ENCODE results near the gene STRAP. TPM values are rescaled to one million over a fixed set of nuclear protein-coding genes. Genes with fewer than 3 reads are reported as not detected.

The STRAP gene
- total RNA-seq, 1 donor = 69.5 TPM

DNA sequence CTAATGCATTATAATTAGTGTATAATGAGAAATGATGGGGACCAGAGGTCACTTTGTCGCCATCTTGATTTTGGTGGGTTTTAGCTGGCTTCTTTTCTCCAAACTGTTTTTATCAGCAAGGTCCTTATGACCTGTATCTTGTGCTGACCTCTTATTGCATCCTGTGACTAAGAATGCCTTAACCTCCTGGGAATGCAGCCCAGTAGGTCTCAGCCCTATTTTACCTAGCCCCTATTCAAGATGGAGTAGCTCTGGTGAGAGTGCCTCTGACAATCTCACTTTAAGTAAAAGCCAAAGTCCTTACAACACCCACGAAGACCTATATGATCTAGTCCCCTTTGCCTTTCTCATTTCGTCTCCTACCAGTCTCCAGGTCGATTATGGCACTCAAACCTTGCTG lies 28.3 kb upstream of the STRAP start:
- Histone ChIP-seq H3K4me2 (ENCODE audit: insufficient read depth, low read length) (no peak overlapping the region), H3K4me1 (ENCODE audit: insufficient read depth, low read length) (peaks cover 20% of the 10 kb centered on the region), H4K20me1 (ENCODE audit: insufficient read depth, low read length) (no peaks in the 10 kb centered on the region), H3K27ac (ENCODE audit: low read depth, low read length) (no peak overlapping the region), H2AFZ (ENCODE audit: low read length) (no peak overlapping the region), H3K27me3 (ENCODE audit: insufficient read depth, low read length) (no peaks in the 10 kb centered on the region), H3K79me2 (ENCODE audit: insufficient read depth, low read length) (no peaks in the 10 kb centered on the region), H3K4me3 (ENCODE audit: insufficient read depth, low read length) (no peak overlapping the region), H3K9me3 (ENCODE audit: low read depth, low read length) (no peaks in the 10 kb centered on the region), H3K36me3 (ENCODE audit: insufficient read depth, low read length) (no peaks in the 10 kb centered on the region)
- TF ChIP-seq, protein P1, sequence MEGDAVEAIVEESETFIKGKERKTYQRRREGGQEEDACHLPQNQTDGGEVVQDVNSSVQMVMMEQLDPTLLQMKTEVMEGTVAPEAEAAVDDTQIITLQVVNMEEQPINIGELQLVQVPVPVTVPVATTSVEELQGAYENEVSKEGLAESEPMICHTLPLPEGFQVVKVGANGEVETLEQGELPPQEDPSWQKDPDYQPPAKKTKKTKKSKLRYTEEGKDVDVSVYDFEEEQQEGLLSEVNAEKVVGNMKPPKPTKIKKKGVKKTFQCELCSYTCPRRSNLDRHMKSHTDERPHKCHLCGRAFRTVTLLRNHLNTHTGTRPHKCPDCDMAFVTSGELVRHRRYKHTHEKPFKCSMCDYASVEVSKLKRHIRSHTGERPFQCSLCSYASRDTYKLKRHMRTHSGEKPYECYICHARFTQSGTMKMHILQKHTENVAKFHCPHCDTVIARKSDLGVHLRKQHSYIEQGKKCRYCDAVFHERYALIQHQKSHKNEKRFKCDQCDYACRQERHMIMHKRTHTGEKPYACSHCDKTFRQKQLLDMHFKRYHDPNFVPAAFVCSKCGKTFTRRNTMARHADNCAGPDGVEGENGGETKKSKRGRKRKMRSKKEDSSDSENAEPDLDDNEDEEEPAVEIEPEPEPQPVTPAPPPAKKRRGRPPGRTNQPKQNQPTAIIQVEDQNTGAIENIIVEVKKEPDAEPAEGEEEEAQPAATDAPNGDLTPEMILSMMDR (IDR thresholded peaks at IDR 0.05; ENCODE audit: extremely low read depth, low read depth, low read length) = no peak
- DNase-seq (ENCODE audit: insufficient read length, low spot score, missing footprints) = no peak

DNA sequence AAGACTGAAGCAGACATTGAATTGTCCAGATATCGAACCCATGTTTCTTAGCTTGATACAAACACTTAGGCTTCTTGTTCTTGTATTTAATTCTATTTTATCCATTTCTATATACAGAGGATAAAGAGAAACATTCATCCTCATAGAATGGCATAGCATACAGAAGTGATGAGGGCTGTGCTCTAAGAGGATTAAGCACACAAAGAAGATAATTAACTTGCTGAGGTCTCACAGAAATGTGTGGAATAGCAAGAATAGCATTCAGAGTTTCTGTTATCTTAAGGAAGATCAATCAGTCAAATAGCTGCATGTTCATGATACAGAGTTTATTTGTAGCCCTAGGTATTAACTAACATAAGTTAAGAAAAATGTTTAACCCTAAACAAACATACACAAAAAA lies 27.3 kb upstream of the STRAP start:
- Histone ChIP-seq H3K36me3 (ENCODE audit: insufficient read depth, low read length) (no peaks in the 10 kb centered on the region), H4K20me1 (ENCODE audit: insufficient read depth, low read length) (no peaks in the 10 kb centered on the region), H3K27me3 (ENCODE audit: insufficient read depth, low read length) (no peaks in the 10 kb centered on the region), H3K4me2 (ENCODE audit: insufficient read depth, low read length) (no peak overlapping the region), H3K4me1 (ENCODE audit: insufficient read depth, low read length) (peaks cover 30% of the 10 kb centered on the region), H3K27ac (ENCODE audit: low read depth, low read length) (peak overlapping the region; percentile 72), H3K4me3 (ENCODE audit: insufficient read depth, low read length) (no peak overlapping the region), H2AFZ (ENCODE audit: low read length) (no peak overlapping the region), H3K79me2 (ENCODE audit: insufficient read depth, low read length) (no peaks in the 10 kb centered on the region), H3K9me3 (ENCODE audit: low read depth, low read length) (no peaks in the 10 kb centered on the region)
- TF ChIP-seq, protein P1 (IDR thresholded peaks at IDR 0.05; ENCODE audit: extremely low read depth, low read depth, low read length) = no peak
- no peak for DNase-seq (ENCODE audit: insufficient read length, low spot score, missing footprints)

DNA sequence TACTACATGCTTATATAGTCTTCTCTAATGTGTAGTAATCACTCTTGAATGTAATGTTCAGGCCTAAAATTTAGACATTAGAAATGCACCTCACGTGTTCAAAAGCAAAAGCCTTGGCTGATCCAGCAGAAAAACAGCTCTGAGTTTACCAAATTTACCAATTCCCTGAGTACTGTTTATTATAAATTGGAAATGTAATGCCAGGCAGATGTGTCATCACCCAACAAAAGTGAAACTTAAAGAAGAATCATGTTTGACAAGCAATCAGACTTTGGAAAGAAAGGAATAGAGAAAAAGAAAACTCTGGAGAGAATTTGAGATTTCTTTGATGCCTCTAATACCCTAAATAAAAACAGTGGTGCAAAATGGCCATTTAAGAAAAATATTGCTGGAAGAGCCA lies 26.5 kb upstream of the STRAP start:
- H3K4me3 ChIP-seq (ENCODE audit: insufficient read depth, low read length) = peak overlapping the region; percentile 30
- TF ChIP-seq, protein P1 (IDR thresholded peaks at IDR 0.05; ENCODE audit: extremely low read depth, low read depth, low read length) = no peak
- H2AFZ ChIP-seq (ENCODE audit: low read length) = peak overlapping the region; percentile 61
- H3K36me3 ChIP-seq (ENCODE audit: insufficient read depth, low read length) = no peaks in the 10 kb centered on the region
- no peaks in the 10 kb centered on the region for H3K9me3 ChIP-seq (ENCODE audit: low read depth, low read length)
- no peaks in the 10 kb centered on the region for H4K20me1 ChIP-seq (ENCODE audit: insufficient read depth, low read length)
- peak overlapping the region; percentile 73 for H3K4me2 ChIP-seq (ENCODE audit: insufficient read depth, low read length)
- no peaks in the 10 kb centered on the region for H3K79me2 ChIP-seq (ENCODE audit: insufficient read depth, low read length)
- H3K27ac ChIP-seq (ENCODE audit: low read depth, low read length) = peak overlapping the region; percentile 72
- no peak for DNase-seq (ENCODE audit: insufficient read length, low spot score, missing footprints)
- peaks cover 30% of the 10 kb centered on the region for H3K4me1 ChIP-seq (ENCODE audit: insufficient read depth, low read length)
- H3K27me3 ChIP-seq (ENCODE audit: insufficient read depth, low read length) = no peaks in the 10 kb centered on the region

DNA sequence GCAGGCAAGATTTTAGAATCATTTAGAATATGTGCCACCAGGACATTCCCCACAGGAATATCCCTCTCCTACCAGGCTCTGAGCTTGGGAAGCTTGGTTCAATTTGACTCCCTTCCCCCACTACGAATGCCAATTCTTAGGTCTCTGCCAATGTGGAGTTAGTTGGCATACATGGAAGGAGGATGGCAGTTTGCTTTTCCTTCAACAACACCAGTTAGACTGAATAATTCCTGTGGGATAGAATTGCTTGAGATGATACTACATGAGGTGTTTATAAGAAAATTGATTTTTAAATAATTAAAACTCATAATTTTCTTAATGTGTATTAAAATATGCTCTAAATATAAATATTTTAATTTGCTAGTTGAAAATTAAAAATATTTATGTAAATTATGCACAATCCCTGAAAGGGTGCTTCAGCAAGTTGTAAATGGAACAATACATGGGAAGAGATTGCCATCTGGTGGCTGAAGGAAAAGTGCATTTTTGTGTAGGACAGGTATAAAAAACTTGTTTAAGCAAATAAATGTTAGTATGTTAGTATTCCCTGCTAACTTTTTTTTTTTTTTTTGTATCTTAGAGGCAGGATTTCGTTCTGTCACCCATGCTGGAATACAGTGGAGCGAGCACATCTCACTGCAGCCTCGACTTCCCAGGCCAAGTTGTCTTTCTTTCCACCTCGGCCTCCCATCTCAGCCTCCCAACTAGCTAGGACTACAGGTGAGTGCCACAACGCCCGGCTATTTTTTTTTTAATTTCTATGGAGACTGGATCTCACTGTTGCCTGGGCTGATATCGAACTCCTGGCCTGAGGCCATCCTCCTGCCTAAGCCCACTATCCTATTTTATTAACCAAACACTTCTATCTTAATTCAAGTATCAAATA lies 25.8 kb upstream of the STRAP start:
- peak overlapping the region; percentile 73 for H3K4me2 ChIP-seq (ENCODE audit: insufficient read depth, low read length)
- peak overlapping the region; percentile 61 for H2AFZ ChIP-seq (ENCODE audit: low read length)
- no peaks in the 10 kb centered on the region for H3K79me2 ChIP-seq (ENCODE audit: insufficient read depth, low read length)
- TF ChIP-seq, protein P1 (IDR thresholded peaks at IDR 0.05; ENCODE audit: extremely low read depth, low read depth, low read length) = peak; percentile 76
- H3K9me3 ChIP-seq (ENCODE audit: low read depth, low read length) = no peaks in the 10 kb centered on the region
- no peaks in the 10 kb centered on the region for H4K20me1 ChIP-seq (ENCODE audit: insufficient read depth, low read length)
- no peaks in the 10 kb centered on the region for H3K36me3 ChIP-seq (ENCODE audit: insufficient read depth, low read length)
- no peaks in the 10 kb centered on the region for H3K27me3 ChIP-seq (ENCODE audit: insufficient read depth, low read length)
- H3K4me1 ChIP-seq (ENCODE audit: insufficient read depth, low read length) = peaks cover 30% of the 10 kb centered on the region
- H3K4me3 ChIP-seq (ENCODE audit: insufficient read depth, low read length) = peak overlapping the region; percentile 30
- H3K27ac ChIP-seq (ENCODE audit: low read depth, low read length) = peak overlapping the region; percentile 72
- DNase-seq (ENCODE audit: insufficient read length, low spot score, missing footprints) = no peak
